Spleen (tissue), 11 donors: ENCODE data around the gene FAM78B. TPM values are rescaled to one million over a fixed set of nuclear protein-coding genes. Genes with fewer than 3 reads are reported as not detected.
A peak's percentile ranks its signal among the peaks of the same experiment; 100 is the strongest.

Source experiments
- DNase-seq: peaks from one replicate; pipeline ENCODE4 v3.0.0-alpha.2; 2020
- H3K27ac ChIP-seq, 8 donors: fragments of 200-600 bp; sonication (generic) in 7 of 8; 1 replicate in 4 of 8; 2 replicates in 4 of 8; pipeline versions ENCODE4 v1.5.0 to v1.8.0; 2016 to 2021; ENCODE audit warnings: inconsistent platforms in 4 of 8, mild to moderate bottlenecking in 4 of 8, moderate library complexity in 1 of 8
- H3K27me3 ChIP-seq, 7 donors: fragments of 200-600 bp; sonication (generic) in 6 of 7; replicated peaks in 1 of 7; 1 replicate in 4 of 7; 2 replicates in 3 of 7; pipeline versions ENCODE4 v1.5.0 to v1.8.0; 2016 to 2021; ENCODE audit warnings: inconsistent platforms in 3 of 7, mild to moderate bottlenecking in 1 of 7
- H3K36me3 ChIP-seq, 6 donors: fragments of 200-600 bp; sonication (generic) in 5 of 6; 1 replicate in 4 of 6; 2 replicates in 2 of 6; pipeline versions ENCODE4 v1.5.0 to v1.8.0; 2016 to 2021; ENCODE audit warnings: inconsistent platforms in 2 of 6
- H3K4me1 ChIP-seq, 6 donors: fragments of 200-600 bp; sonication (generic) in 5 of 6; 1 replicate in 3 of 6; 2 replicates in 3 of 6; pipeline versions ENCODE4 v1.5.0 to v1.8.0; 2016 to 2021; ENCODE audit warnings: inconsistent platforms in 3 of 6
- H3K4me3 ChIP-seq, 8 donors: fragments of 200-600 bp; sonication (generic) in 7 of 8; 1 replicate in 4 of 8; 2 replicates in 4 of 8; pipeline versions ENCODE4 v1.5.0 to v1.8.0; 2016 to 2021; ENCODE audit warnings: inconsistent platforms in 4 of 8, mild to moderate bottlenecking in 4 of 8, moderate library complexity in 2 of 8
- H3K9me3 ChIP-seq, 8 donors: fragments of 200-600 bp; sonication (generic) in 7 of 8; 1 replicate in 4 of 8; 2 replicates in 4 of 8; pipeline versions ENCODE4 v1.5.0 to v1.8.0; 2016 to 2021; ENCODE audit warnings: inconsistent platforms in 4 of 8
- CTCF ChIP-seq, 11 experiments: fragments of 200-600 bp in 7 of 11; fragments of 450-650 bp in 4 of 11; sonication (generic) in 4 of 11; IDR thresholded peaks in 8 of 11; conservative IDR thresholded peaks in 3 of 11; 1 replicate in 7 of 11; 2 replicates in 4 of 11; pipeline versions ENCODE4 v1.4.0 to v1.8.0; 2016 to 2021; ENCODE audit warnings: antibody characterized with exemption in 11 of 11, inconsistent platforms in 4 of 11, mild to moderate bottlenecking in 1 of 11
- POLR2A ChIP-seq, 3 donors: fragments of 450-650 bp; IDR thresholded peaks; one replicate each; pipeline ENCODE4 v1.5.1; 2017; ENCODE audit warnings: antibody characterized with exemption in 3 of 3, mild to moderate bottlenecking in 1 of 3
- POLR2AphosphoS5 ChIP-seq, 3 donors: sonication (generic); formaldehyde crosslinking; IDR thresholded peaks; one replicate each; pipeline ENCODE4 v1.5.1; 2017; ENCODE audit warnings: antibody characterized with exemption in 3 of 3
- WGBS, 5 donors: extraction: QIAGEN DNeasy Blood & Tissue Kit in 3 of 5; methylation state at CpG; one replicate each; pipeline versions ENCODE4 v1.1.5 to v1.1.7; 2013 to 2018; 5-methylcytosine and 5-hydroxymethylcytosine counted together
- intact Hi-C: fragments of 100-400 bp; cut with DNase I; formaldehyde crosslinking; loops from one replicate; pipeline ENCODE4 v1.15.0; 2023; ENCODE audit warnings: low total_unique reads
- polyA plus RNA-seq, 3 donors: library from polyadenylated mRNA; stranded (reverse); fragments of 200-250 nt; gene quantifications; one replicate each; pipeline ENCODE4 v1.2.1, GENCODE V29; 2013
- total RNA-seq, 7 donors: library from RNA; depleted of rRNA in 3 of 7; stranded (reverse); fragments of >200 nt in 3 of 7; fragmentation: NEBNext Ultra II Directional in 4 of 7; extraction: Animal tissue kit (Norgen Biotek cat#: 25700) in 4 of 7; gene quantifications; one replicate each; pipeline versions ENCODE4 v1.1.0 to v1.2.1, GENCODE V29; 2016 to 2021
- donor health status: healthy with polysubstance abuse.
- donor health status: DM: no; HTN: no; CAD: no; lungs with moderate emphysema.
- donor health status: DM: no; HTN: no; CAD: no.
- donor health status: Bipolar disorder and iron deficiency.
- donor health status: healthy.
- donor health status: DM: no; HTN: no; CAD: no.
- donor health status: DM: yes; HTN: yes; CAD: no.

Gene FAM78B
- total and polyA plus RNA-seq, 10 donors = 0.41 to 3.0 (median 1.3) TPM

GRCh38 chr1:166069390-166069789 lies 97.4 kb downstream of the FAM78B start:
- Histone ChIP-seq H3K4me3 (no peak overlapping the region), H3K9me3 (no peaks in the 10 kb centered on the region), H3K27me3 (no peaks in the 10 kb centered on the region), H3K27ac (no peak overlapping the region), H3K4me1 (no peaks in the 10 kb centered on the region), H3K36me3 (no peaks in the 10 kb centered on the region)
- DNase-seq = no peak
- 53 to 67% (median 56%) methylated on average over 2 of the region's 2 CpGs for WGBS, 5 donors
- no peak for TF ChIP-seq POLR2AphosphoS5 (IDR thresholded peaks at IDR 0.05)
- TF ChIP-seq CTCF (IDR thresholded peaks at IDR 0.05 in 8 of 11, conservative IDR thresholded peaks at IDR 0.05 in 3 of 11) = no peak
- no peak for TF ChIP-seq POLR2A (IDR thresholded peaks at IDR 0.05)
- intact Hi-C loops = no loop called here

GRCh38 chr1:166066107-166066506 lies 100.7 kb downstream of the FAM78B start:
- no peaks in the 10 kb centered on the region for H3K9me3 ChIP-seq
- no peaks in the 10 kb centered on the region for H3K27me3 ChIP-seq
- no peaks in the 10 kb centered on the region for H3K36me3 ChIP-seq
- TF ChIP-seq POLR2AphosphoS5 (IDR thresholded peaks at IDR 0.05) (peak in 1 of 3 donors; percentile 49), POLR2A (IDR thresholded peaks at IDR 0.05) (no peak)
- no peaks in the 10 kb centered on the region for H3K4me1 ChIP-seq
- no peak for DNase-seq
- intact Hi-C loops = no loop called here
- no peak overlapping the region for H3K4me3 ChIP-seq
- H3K27ac ChIP-seq = no peak overlapping the region

- H3K9me3 ChIP-seq = no peaks in the 10 kb centered on the region
- no peak for TF ChIP-seq CTCF (IDR thresholded peaks at IDR 0.05 in 8 of 11, conservative IDR thresholded peaks at IDR 0.05 in 3 of 11)
- no peak for TF ChIP-seq POLR2AphosphoS5 (IDR thresholded peaks at IDR 0.05)
- no peak for TF ChIP-seq POLR2A (IDR thresholded peaks at IDR 0.05)
- no peaks in the 10 kb centered on the region for H3K36me3 ChIP-seq
- H3K27me3 ChIP-seq = no peaks in the 10 kb centered on the region
- H3K27ac ChIP-seq = no peak overlapping the region
- intact Hi-C loops = no loop called here
- H3K4me1 ChIP-seq = no peaks in the 10 kb centered on the region
- no peak overlapping the region for H3K4me3 ChIP-seq
- 75 to 95% (median 79%) methylated on average over 1 of the region's 1 CpG for WGBS, 5 donors
- no peak for DNase-seq
Observed at GRCh38 chr1:166064951-166065350, 101.8 kb downstream of the FAM78B start.

GRCh38 chr1:166064313-166064926 lies 102.4 kb downstream of the FAM78B start:
- no peak overlapping the region for H3K4me3 ChIP-seq
- no peak for DNase-seq
- H3K27me3 ChIP-seq = no peaks in the 10 kb centered on the region
- 62 to 88% (median 86%) methylated on average over 4 of the region's 4 CpGs for WGBS, 5 donors
- no peaks in the 10 kb centered on the region for H3K9me3 ChIP-seq
- no peak for TF ChIP-seq CTCF (IDR thresholded peaks at IDR 0.05 in 8 of 11, conservative IDR thresholded peaks at IDR 0.05 in 3 of 11)
- TF ChIP-seq POLR2AphosphoS5 (IDR thresholded peaks at IDR 0.05) = no peak
- no peak for TF ChIP-seq POLR2A (IDR thresholded peaks at IDR 0.05)
- H3K36me3 ChIP-seq = no peaks in the 10 kb centered on the region
- no peak overlapping the region for H3K27ac ChIP-seq
- intact Hi-C loops = no loop called here
- H3K4me1 ChIP-seq = no peaks in the 10 kb centered on the region

- WGBS, 5 donors = 50 to 83% (median 69%) methylated on average over 1 of the region's 1 CpG
- H3K27me3 ChIP-seq = no peaks in the 10 kb centered on the region
- intact Hi-C loops = no loop called here
- no peaks in the 10 kb centered on the region for H3K4me1 ChIP-seq
- no peak overlapping the region for H3K27ac ChIP-seq
- no peaks in the 10 kb centered on the region for H3K9me3 ChIP-seq
- no peaks in the 10 kb centered on the region for H3K36me3 ChIP-seq
- no peak for DNase-seq
- no peak overlapping the region for H3K4me3 ChIP-seq
- TF ChIP-seq POLR2A (IDR thresholded peaks at IDR 0.05) (no peak), CTCF (IDR thresholded peaks at IDR 0.05 in 8 of 11, conservative IDR thresholded peaks at IDR 0.05 in 3 of 11) (no peak)
Observed at GRCh38 chr1:166063701-166064100, 103.1 kb downstream of the FAM78B start.
